HepG2 (cell line): ENCODE results near the gene UNC13D. TPM values are rescaled to one million over a fixed set of nuclear protein-coding genes. Genes with fewer than 3 reads are reported as not detected.

Source experiments
- AHR ChIP-seq: IDR thresholded peaks from 2 replicates; pipeline ENCODE4 v1.6.1; 2018; ENCODE audit warnings: missing genetic modification reagents, missing compliant biosample characterization
- ATM ChIP-seq: fragments of 450-650 bp; IDR thresholded peaks from 2 replicates; pipeline ENCODE4 v1.7.1; 2017; ENCODE audit warnings: mild to moderate bottlenecking, borderline replicate concordance
- FOXM1 ChIP-seq: sonication (generic); formaldehyde crosslinking; IDR thresholded peaks from 2 replicates; pipeline ENCODE4 v1.5.0; 2020; ENCODE audit warnings: missing genetic modification reagents
- KAT7 ChIP-seq: IDR thresholded peaks from 2 replicates; pipeline ENCODE4 v1.6.1; 2018; ENCODE audit warnings: borderline replicate concordance, missing compliant biosample characterization
- KMT2B ChIP-seq: IDR thresholded peaks from 2 replicates; pipeline ENCODE4 v1.6.1; 2016; ENCODE audit warnings: missing genetic modification reagents, missing compliant biosample characterization
- MLLT10 ChIP-seq: sonication (generic); formaldehyde crosslinking; IDR thresholded peaks from 2 replicates; pipeline ENCODE4 v1.4.0; 2020; ENCODE audit warnings: missing genetic modification reagents
- NCOA5 ChIP-seq: sonication (generic); formaldehyde crosslinking; IDR thresholded peaks from 2 replicates; pipeline ENCODE4 v1.4.0; 2020; ENCODE audit warnings: missing genetic modification reagents
- NONO ChIP-seq, 2 experiments: fragments of 450-650 bp in 1 of 2; sonication (generic) in 1 of 2; formaldehyde crosslinking in 1 of 2; IDR thresholded peaks in 1 of 2; conservative IDR thresholded peaks in 1 of 2; 2 replicates each; pipeline versions ENCODE4 v1.6.1 to v1.8.0; 2017 to 2022; ENCODE audit warnings: mild to moderate bottlenecking in 1 of 2, missing genetic modification reagents in 1 of 2, moderate library complexity in 1 of 2
- PAX8 ChIP-seq: sonication (generic); formaldehyde crosslinking; IDR thresholded peaks from 2 replicates; pipeline ENCODE4 v1.8.0; 2022; ENCODE audit warnings: mild to moderate bottlenecking, missing genetic modification reagents, borderline replicate concordance
- SRY ChIP-seq: sonication (generic); formaldehyde crosslinking; IDR thresholded peaks from 2 replicates; pipeline ENCODE4 v1.8.0; 2022; ENCODE audit warnings: mild to moderate bottlenecking, missing genetic modification reagents
- YY1 ChIP-seq: IDR thresholded peaks from 2 replicates; pipeline ENCODE4 v1.6.1; 2011; ENCODE audit warnings: low read length, low read depth, moderate library complexity, mild to moderate bottlenecking; ENCODE audit not compliant: insufficient read depth, insufficient replicate concordance
- ZBTB42 ChIP-seq: sonication (generic); formaldehyde crosslinking; IDR thresholded peaks from 2 replicates; pipeline ENCODE4 v1.5.0; 2020; ENCODE audit warnings: mild to moderate bottlenecking, missing genetic modification reagents
- ZNF18 ChIP-seq: sonication (generic); formaldehyde crosslinking; IDR thresholded peaks from 2 replicates; pipeline ENCODE4 v1.8.0; 2022; ENCODE audit warnings: mild to moderate bottlenecking, missing genetic modification reagents; ENCODE audit not compliant: insufficient replicate concordance
- ZNF275 ChIP-seq: sonication (generic); formaldehyde crosslinking; IDR thresholded peaks from 2 replicates; pipeline ENCODE4 v1.8.0; 2022; ENCODE audit warnings: missing genetic modification reagents, mild to moderate bottlenecking, inconsistent platforms, borderline replicate concordance
- ZNF33A ChIP-seq: sonication (generic); formaldehyde crosslinking; IDR thresholded peaks from 2 replicates; pipeline ENCODE4 v1.5.1; 2020; ENCODE audit warnings: missing genetic modification reagents, mild to moderate bottlenecking, moderate library complexity, borderline replicate concordance
- ZNF343 ChIP-seq: sonication (generic); formaldehyde crosslinking; IDR thresholded peaks from 2 replicates; pipeline ENCODE4 v1.4.0; 2020; ENCODE audit warnings: mild to moderate bottlenecking, missing genetic modification reagents
- ZNF441 ChIP-seq: sonication (generic); formaldehyde crosslinking; IDR thresholded peaks from 2 replicates; pipeline ENCODE4 v1.7.0; 2021; ENCODE audit warnings: missing genetic modification reagents, borderline replicate concordance
- ZNF567 ChIP-seq: sonication (generic); formaldehyde crosslinking; IDR thresholded peaks from 2 replicates; pipeline ENCODE4 v1.8.1; 2023; ENCODE audit warnings: mild to moderate bottlenecking, missing genetic modification reagents, borderline replicate concordance
- ZNF780A ChIP-seq: sonication (generic); formaldehyde crosslinking; IDR thresholded peaks from 2 replicates; pipeline ENCODE4 v1.8.0; 2022; ENCODE audit warnings: mild to moderate bottlenecking, missing genetic modification reagents, moderate library complexity
- ZSCAN22 ChIP-seq: sonication (generic); formaldehyde crosslinking; IDR thresholded peaks from 2 replicates; pipeline ENCODE4 v1.4.0; 2020; ENCODE audit warnings: mild to moderate bottlenecking, missing genetic modification reagents
- polyA plus RNA-seq, 8 experiments: library from polyadenylated mRNA; depleted of rRNA in 3 of 8; stranded (reverse) in 7 of 8; unstranded in 1 of 8; fragments of >200 nt; fragmentation: Illumina TruSeq in 4 of 8; extraction: Trizol in 4 of 8; gene quantifications; 2 replicates each; pipeline versions ENCODE4 v1.2.1 to v1.2.3, GENCODE V29; 2011 to 2016; ENCODE audit warnings: low read depth in 4 of 8, missing spikeins in 1 of 8, mixed read lengths in 1 of 8; ENCODE audit not compliant: insufficient read depth in 1 of 8
- total RNA-seq, 5 experiments: library from RNA; depleted of rRNA; stranded (reverse); fragments of >200 nt; fragmentation: Illumina TruSeq; extraction: Trizol; gene quantifications; 2 replicates each; pipeline ENCODE4 v1.2.3, GENCODE V29; 2016; ENCODE audit warnings: low read depth in 1 of 5
- TF ChIP-seq, protein P1 (sequence below): sonication (generic); formaldehyde crosslinking; IDR thresholded peaks from 2 replicates; pipeline ENCODE4 v1.4.0; 2020; ENCODE audit warnings: missing genetic modification reagents; ENCODE audit errors: not compliant biosample characterization
- TF ChIP-seq, protein P2 (sequence below): sonication (generic); formaldehyde crosslinking; IDR thresholded peaks from 2 replicates; pipeline ENCODE4 v1.4.0; 2020; ENCODE audit warnings: mild to moderate bottlenecking, missing genetic modification reagents
- TF ChIP-seq, protein P3 (sequence below): sonication (generic); formaldehyde crosslinking; IDR thresholded peaks from 2 replicates; pipeline ENCODE4 v1.9.0; 2021; ENCODE audit warnings: missing genetic modification reagents, mild to moderate bottlenecking, borderline replicate concordance

The UNC13D gene
- total and polyA plus RNA-seq, 2 of the 13 experiments (the other 11 are each of a cell fraction or from before 2014, with no cell fraction given) = 29.7 to 42.7 TPM

- TF ChIP-seq SRY (CRISPR knock-in tag) (peak; percentile 51; the same call in 1 of the 2 replicates), NCOA5 (CRISPR knock-in tag) (peak; percentile 81; the same call in 1 of the 2 replicates), YY1 (peak; percentile 68), ZNF33A (CRISPR knock-in tag) (0 out of 2 replicates have a peak, but pooled peaks have one; percentile 25), NONO (IDR thresholded peaks at IDR 0.05) (no peak), NONO (CRISPR knock-in tag; conservative IDR thresholded peaks at IDR 0.05) (peak; percentile 77), ATM (no peak), ZNF567 (CRISPR knock-in tag) (peak; percentile 85), MLLT10 (CRISPR knock-in tag) (no peak), KAT7 (CRISPR knock-in tag) (peak; percentile 96), AHR (CRISPR knock-in tag) (no peak), ZSCAN22 (no peak; the same call in 1 of the 2 replicates), ZNF275 (CRISPR knock-in tag) (peak; percentile 88; the same call in 1 of the 2 replicates), KMT2B (CRISPR knock-in tag) (no peak), ZNF780A (CRISPR knock-in tag) (no peak), ZNF441 (CRISPR knock-in tag) (peak; percentile 74), ZNF343 (no peak), ZNF18 (CRISPR knock-in tag) (peak; percentile 98), PAX8 (CRISPR knock-in tag) (0 out of 2 replicates have a peak, but pooled peaks have one; percentile 27), FOXM1 (CRISPR knock-in tag) (no peak), ZBTB42 (no peak)
- TF ChIP-seq, protein P1, sequence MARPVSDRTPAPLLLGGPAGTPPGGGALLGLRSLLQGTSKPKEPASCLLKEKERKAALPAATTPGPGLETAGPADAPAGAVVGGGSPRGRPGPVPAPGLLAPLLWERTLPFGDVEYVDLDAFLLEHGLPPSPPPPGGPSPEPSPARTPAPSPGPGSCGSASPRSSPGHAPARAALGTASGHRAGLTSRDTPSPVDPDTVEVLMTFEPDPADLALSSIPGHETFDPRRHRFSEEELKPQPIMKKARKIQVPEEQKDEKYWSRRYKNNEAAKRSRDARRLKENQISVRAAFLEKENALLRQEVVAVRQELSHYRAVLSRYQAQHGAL (CRISPR knock-in tag) = peak; percentile 96
- TF ChIP-seq, protein P2, sequence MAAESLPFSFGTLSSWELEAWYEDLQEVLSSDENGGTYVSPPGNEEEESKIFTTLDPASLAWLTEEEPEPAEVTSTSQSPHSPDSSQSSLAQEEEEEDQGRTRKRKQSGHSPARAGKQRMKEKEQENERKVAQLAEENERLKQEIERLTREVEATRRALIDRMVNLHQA (CRISPR knock-in tag) = 0 out of 2 replicates have a peak, but pooled peaks have one; percentile 36
- TF ChIP-seq, protein P3, sequence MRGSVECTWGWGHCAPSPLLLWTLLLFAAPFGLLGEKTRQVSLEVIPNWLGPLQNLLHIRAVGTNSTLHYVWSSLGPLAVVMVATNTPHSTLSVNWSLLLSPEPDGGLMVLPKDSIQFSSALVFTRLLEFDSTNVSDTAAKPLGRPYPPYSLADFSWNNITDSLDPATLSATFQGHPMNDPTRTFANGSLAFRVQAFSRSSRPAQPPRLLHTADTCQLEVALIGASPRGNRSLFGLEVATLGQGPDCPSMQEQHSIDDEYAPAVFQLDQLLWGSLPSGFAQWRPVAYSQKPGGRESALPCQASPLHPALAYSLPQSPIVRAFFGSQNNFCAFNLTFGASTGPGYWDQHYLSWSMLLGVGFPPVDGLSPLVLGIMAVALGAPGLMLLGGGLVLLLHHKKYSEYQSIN (CRISPR knock-in tag) = no peak
Measured at GRCh38 chr17:75872434-75873351, 28.5 kb upstream of the UNC13D start (continued).
